ENCODE measurements around the gene ZNF555. TPM values are rescaled to one million over a fixed set of nuclear protein-coding genes. Genes with fewer than 3 reads are reported as not detected.
A peak's percentile ranks its signal among the peaks of the same experiment; 100 is the strongest.
"Not testable (repeated sequence)": the region's sequence is repeated elsewhere in the genome, so short reads cannot be mapped to it uniquely, and the experiment has no call there.

ZNF555 gene
- total RNA-seq, 6 experiments from 2014 or later = 0.87 to 2.6 (median 2.1) TPM

GRCh38 chr19:2867025-2867991, 26.0 kb downstream of the ZNF555 start, which contains the start of gene ZNF556:
Gene ZNF556 (plus strand): TSS chr19:2867335. CDS start chr19:2867422, 87 bp downstream.
- 80% methylated on average over 12 of the region's 36 CpGs for WGBS (ENCODE audit: insufficient coverage, low coverage, low lambda C conversion rate, missing lambda C conversion rate)

DNA sequence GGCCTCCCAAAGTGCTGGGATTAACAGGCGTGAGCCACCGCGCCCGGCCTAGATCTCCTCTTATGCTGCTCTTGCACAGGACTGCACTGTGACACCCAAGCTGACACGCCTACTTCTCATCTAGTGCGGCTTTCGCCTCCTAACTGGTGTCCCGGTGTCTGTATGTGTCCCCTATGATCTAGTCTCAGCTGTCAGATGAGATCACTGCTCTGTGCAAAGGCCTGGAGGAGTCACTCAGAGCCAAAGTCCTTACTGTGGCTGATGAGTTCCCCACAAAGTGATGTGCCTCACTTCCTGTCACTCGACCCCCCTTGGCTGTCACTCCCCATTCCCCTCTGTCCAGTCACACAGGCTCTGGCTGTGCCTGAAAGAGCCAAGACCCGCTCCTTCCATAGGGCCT, 28.3 kb downstream of the ZNF555 start:
- Histone ChIP-seq H3K36me3 (no peaks in the 10 kb centered on the region), H3K27me3 (no peaks in the 10 kb centered on the region), H3K4me1 (no peaks in the 10 kb centered on the region), H3K4me3 (no peak overlapping the region), H3K27ac (no peak overlapping the region), H3K9me3 (no peaks in the 10 kb centered on the region)
- intact Hi-C loops (cut with DNase I) = loop anchor here (10.0 kb wide), 1 partner anchor 215 kb away; no protein-coding TSS in a partner anchor
- TF ChIP-seq, protein P1, sequence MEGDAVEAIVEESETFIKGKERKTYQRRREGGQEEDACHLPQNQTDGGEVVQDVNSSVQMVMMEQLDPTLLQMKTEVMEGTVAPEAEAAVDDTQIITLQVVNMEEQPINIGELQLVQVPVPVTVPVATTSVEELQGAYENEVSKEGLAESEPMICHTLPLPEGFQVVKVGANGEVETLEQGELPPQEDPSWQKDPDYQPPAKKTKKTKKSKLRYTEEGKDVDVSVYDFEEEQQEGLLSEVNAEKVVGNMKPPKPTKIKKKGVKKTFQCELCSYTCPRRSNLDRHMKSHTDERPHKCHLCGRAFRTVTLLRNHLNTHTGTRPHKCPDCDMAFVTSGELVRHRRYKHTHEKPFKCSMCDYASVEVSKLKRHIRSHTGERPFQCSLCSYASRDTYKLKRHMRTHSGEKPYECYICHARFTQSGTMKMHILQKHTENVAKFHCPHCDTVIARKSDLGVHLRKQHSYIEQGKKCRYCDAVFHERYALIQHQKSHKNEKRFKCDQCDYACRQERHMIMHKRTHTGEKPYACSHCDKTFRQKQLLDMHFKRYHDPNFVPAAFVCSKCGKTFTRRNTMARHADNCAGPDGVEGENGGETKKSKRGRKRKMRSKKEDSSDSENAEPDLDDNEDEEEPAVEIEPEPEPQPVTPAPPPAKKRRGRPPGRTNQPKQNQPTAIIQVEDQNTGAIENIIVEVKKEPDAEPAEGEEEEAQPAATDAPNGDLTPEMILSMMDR (IDR thresholded peaks at IDR 0.05) = no peak
- no peak for TF ChIP-seq POLR2A (IDR thresholded peaks at IDR 0.05)
- WGBS (ENCODE audit: insufficient coverage, low coverage, low lambda C conversion rate, missing lambda C conversion rate) = 74% methylated on average over 5 of the region's 10 CpGs
- no peak for DNase-seq
- no peak for ATAC-seq

More at GRCh38 chr19:2867025-2867991, 26.0 kb downstream of the ZNF555 start, which contains the start of gene ZNF556:
- DNase-seq (no peak), ATAC-seq (no peak)
- no peaks in the 10 kb centered on the region for H3K4me1 ChIP-seq
- TF ChIP-seq POLR2A (IDR thresholded peaks at IDR 0.05) = no peak
- TF ChIP-seq, protein P1 (IDR thresholded peaks at IDR 0.05) = no peak
- no peak within 1 kb of the TSS for H3K27ac ChIP-seq
- intact Hi-C loops (cut with DNase I) = loop anchor here in 1 of 2 donors (10.0 kb wide), 1 partner anchor 213 kb away; no protein-coding TSS in a partner anchor
- no peaks in the 10 kb centered on the region for H3K9me3 ChIP-seq
- no peaks in the 10 kb centered on the region for H3K27me3 ChIP-seq
- H3K36me3 ChIP-seq = no peaks in the 10 kb centered on the region
- H3K4me3 ChIP-seq = no peak within 1 kb of the TSS

- 23% methylated on average over 1 of the region's 11 CpGs for WGBS (ENCODE audit: insufficient coverage, low coverage, low lambda C conversion rate, missing lambda C conversion rate)
- H3K27me3 ChIP-seq, H3K4me3 ChIP-seq, H3K9me3 ChIP-seq, H3K27ac ChIP-seq, DNase-seq, H3K36me3 ChIP-seq, ATAC-seq, H3K4me1 ChIP-seq: not testable (repeated sequence)
- TF ChIP-seq, protein P1 (IDR thresholded peaks at IDR 0.05) = peak; percentile 14 to 47 (median 34)
- intact Hi-C loops (cut with DNase I) = loop anchor here in 1 of 2 donors (10.0 kb wide), 1 partner anchor 217 kb away; no protein-coding TSS in a partner anchor
Observed at GRCh38 chr19:2872175-2872574, 30.9 kb downstream of the ZNF555 start.

DNA sequence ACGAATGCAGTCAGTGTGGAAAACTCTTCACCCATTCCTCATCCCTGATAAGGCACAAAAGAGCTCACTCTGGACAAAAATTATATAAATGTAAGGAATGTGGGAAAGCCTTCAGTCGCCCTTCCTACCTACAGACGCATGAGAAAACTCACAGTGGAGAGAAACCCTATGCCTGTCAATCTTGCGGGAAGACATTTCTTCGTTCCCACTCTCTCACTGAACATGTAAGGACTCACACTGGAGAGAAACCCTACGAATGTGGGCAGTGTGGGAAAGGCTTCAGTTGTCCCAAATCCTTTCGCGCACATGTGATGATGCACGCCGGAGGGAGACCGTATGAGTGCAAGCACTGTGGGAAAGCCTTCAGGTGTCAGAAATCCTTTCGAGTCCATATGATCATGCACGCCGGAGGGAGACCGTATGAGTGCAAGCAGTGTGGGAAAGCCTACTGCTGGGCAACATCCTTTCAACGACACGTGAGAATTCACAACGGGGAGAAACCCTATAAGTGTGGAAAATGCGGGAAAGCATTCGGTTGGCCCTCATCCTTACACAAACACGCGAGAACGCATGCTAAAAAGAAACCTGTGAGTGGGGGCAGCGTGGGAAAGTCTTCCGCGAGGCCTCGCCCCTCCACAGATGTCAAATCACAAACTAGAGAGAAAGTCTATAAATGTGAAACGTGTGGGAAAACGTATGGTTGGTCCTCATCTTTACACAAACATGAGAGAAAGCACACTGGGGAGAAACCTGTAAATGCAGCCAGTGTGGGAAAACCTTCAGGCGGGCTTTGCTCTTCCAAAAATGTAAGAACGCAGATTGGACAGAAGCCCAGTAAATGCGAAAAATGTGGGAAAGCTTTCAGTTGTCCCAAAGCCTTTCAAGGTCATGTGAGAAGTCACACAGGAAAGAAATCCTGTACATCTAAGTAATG, 36.4 kb downstream of the ZNF555 start:
- no peak for DNase-seq
- TF ChIP-seq, protein P1 (IDR thresholded peaks at IDR 0.05) = no peak
- no peak for TF ChIP-seq POLR2A (IDR thresholded peaks at IDR 0.05)
- WGBS (ENCODE audit: insufficient coverage, low coverage, low lambda C conversion rate, missing lambda C conversion rate) = 79% methylated on average over 28 of the region's 32 CpGs
- Histone ChIP-seq H3K27me3 (no peaks in the 10 kb centered on the region), H3K36me3 (no peaks in the 10 kb centered on the region), H3K27ac (no peak overlapping the region), H3K9me3 (peaks cover 0 to 26% (median 0%) of the 10 kb centered on the region in 4 donors), H3K4me3 (no peak overlapping the region), H3K4me1 (no peaks in the 10 kb centered on the region)
- intact Hi-C loops (cut with DNase I) = loop anchor here in 1 of 2 donors (10.0 kb wide), 1 partner anchor 223 kb away; no protein-coding TSS in a partner anchor
- ATAC-seq = no peak
